Glomerular visceral epithelial cell (primary cell): ENCODE measurements around the gene C11orf86.
A peak's percentile ranks its signal among the peaks of the same experiment; 100 is the strongest.

ENCODE experiments used
- DNase-seq: peaks from one replicate; pipeline ENCODE4 v3.0.0-alpha.2; 2016; ENCODE audit errors: extremely low spot score

Gene C11orf86

DNA sequence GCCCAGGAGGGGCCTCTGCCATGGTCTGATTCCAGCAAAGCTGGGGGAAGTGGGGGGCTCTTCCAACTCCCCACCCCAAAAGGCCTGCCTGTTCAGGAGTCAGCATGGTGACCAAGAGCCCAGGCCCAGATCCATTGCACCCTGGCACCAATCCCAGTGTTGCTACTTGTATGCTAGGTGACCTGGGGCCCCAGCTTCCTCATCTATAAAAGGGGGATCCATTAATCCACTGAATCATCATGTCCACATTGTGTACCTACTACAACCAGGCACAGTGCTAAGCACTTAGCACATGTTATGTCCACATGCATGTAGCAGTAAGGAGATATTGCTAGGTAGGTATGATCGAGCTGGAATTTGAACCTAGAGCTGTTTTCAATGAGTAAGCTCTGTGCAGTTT, 49.9 kb downstream of the C11orf86 start:
- peak; percentile 16 for DNase-seq

DNA sequence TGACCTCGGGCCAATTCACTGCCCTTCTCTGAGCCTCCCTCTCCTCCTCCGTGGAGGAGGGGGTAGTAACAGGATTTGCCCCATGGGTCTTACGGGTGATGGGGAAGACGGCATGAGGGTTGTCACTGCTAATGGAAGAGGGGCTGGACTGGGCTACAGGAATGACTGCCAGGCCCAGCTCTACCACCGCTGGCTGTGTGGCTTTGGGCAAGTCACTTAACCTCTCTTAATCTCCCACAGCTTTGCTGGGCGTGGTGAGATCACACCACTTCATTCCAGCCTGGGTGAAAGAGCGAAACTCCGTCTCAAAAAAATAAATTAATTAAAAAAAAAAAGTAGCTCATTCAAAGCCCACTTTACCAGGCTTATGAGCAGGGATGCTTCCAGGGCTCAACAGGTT, 50.6 kb downstream of the C11orf86 start:
- no peak for DNase-seq
